Fibroblast of lung (primary cell): ENCODE data around the gene INO80E. TPM values are rescaled to one million over a fixed set of nuclear protein-coding genes. Genes with fewer than 3 reads are reported as not detected.

Source experiments
- DNase-seq, 2 donors: peaks; one replicate each; pipeline versions ENCODE4 v3.0.0 to v3.0.0-alpha.2; 2010; ENCODE audit warnings: low read depth in 2 of 2
- H2AFZ ChIP-seq: 2 replicates; pipeline ENCODE4 v1.5.1; 2012; ENCODE audit warnings: low read length, control low read depth, inconsistent platforms
- H3K27ac ChIP-seq: 2 replicates; pipeline ENCODE4 v1.5.1; 2011; ENCODE audit warnings: low read length, control low read depth; ENCODE audit not compliant: insufficient read depth
- H3K27me3 ChIP-seq: 2 replicates; pipeline ENCODE4 v1.5.1; 2011; ENCODE audit warnings: mild to moderate bottlenecking, low read length; ENCODE audit not compliant: control insufficient read depth, insufficient read depth
- H3K36me3 ChIP-seq: 2 replicates; pipeline ENCODE4 v1.5.1; 2011; ENCODE audit warnings: low read length; ENCODE audit not compliant: control insufficient read depth, insufficient read depth
- H3K4me1 ChIP-seq: 2 replicates; pipeline ENCODE4 v1.5.1; 2011; ENCODE audit warnings: low read length; ENCODE audit not compliant: control insufficient read depth, insufficient read depth; ENCODE audit errors: extremely low read depth
- H3K4me2 ChIP-seq: 2 replicates; pipeline ENCODE4 v1.5.1; 2011; ENCODE audit warnings: low read length, control low read depth; ENCODE audit not compliant: insufficient read depth; ENCODE audit errors: extremely low read depth
- H3K4me3 ChIP-seq, 4 experiments: fragments of 200-600 bp in 1 of 4; sonication (generic) in 1 of 4; replicated peaks in 1 of 4; 2 replicates each; pipeline ENCODE4 v1.5.1; 2011 to 2016; ENCODE audit warnings: low read length in 4 of 4, low read depth in 3 of 4, mild to moderate bottlenecking in 3 of 4, control low read depth in 2 of 4, inconsistent platforms in 1 of 4, mixed read lengths in 1 of 4; ENCODE audit not compliant: insufficient read depth in 1 of 4; ENCODE audit errors: control extremely low read depth in 1 of 4
- H3K79me2 ChIP-seq: 2 replicates; pipeline ENCODE4 v1.5.1; 2012; ENCODE audit warnings: mild to moderate bottlenecking, low read length, inconsistent platforms; ENCODE audit not compliant: control insufficient read depth, insufficient read depth
- H3K9ac ChIP-seq: 2 replicates; pipeline ENCODE4 v1.5.1; 2011; ENCODE audit warnings: mild to moderate bottlenecking, low read length, control low read depth; ENCODE audit not compliant: insufficient read depth
- H3K9me3 ChIP-seq: 2 replicates; pipeline ENCODE4 v1.5.1; 2012; ENCODE audit warnings: low read depth, low read length; ENCODE audit not compliant: control insufficient read depth, insufficient read depth
- H4K20me1 ChIP-seq: 2 replicates; pipeline ENCODE4 v1.5.1; 2011; ENCODE audit warnings: low read length; ENCODE audit not compliant: control insufficient read depth, insufficient read depth; ENCODE audit errors: extremely low read depth
- CTCF ChIP-seq, 2 donors: IDR thresholded peaks in 1 of 2; conservative IDR thresholded peaks in 1 of 2; 1 replicate in 1 of 2; 2 replicates in 1 of 2; pipeline ENCODE4 v1.5.1; 2011 to 2012; ENCODE audit warnings: low read length in 2 of 2, control low read depth in 1 of 2, inconsistent platforms in 1 of 2, low read depth in 1 of 2, mild to moderate bottlenecking in 1 of 2
- EZH2 ChIP-seq: IDR thresholded peaks from 2 replicates; pipeline ENCODE4 v1.5.1; 2012; ENCODE audit warnings: low read length, control low read depth, mild to moderate bottlenecking; ENCODE audit errors: missing control alignments
- polyA plus RNA-seq, 2 donors: library from polyadenylated mRNA; depleted of rRNA in 1 of 2; stranded (reverse) in 1 of 2; unstranded in 1 of 2; fragments of >200 nt; gene quantifications; 2 replicates each; pipeline ENCODE4 v1.2.1, GENCODE V29; 2011 to 2012; ENCODE audit warnings: missing spikeins in 1 of 2
- total RNA-seq: library from RNA; depleted of rRNA; stranded (reverse); fragments of >200 nt; gene quantifications from 2 replicates; pipeline ENCODE4 v1.2.1, GENCODE V29; 2014

The INO80E gene
- total and polyA plus RNA-seq, 2 donors (not counting 1 experiment from before 2014, with no cell fraction given) = 16.3 to 21.9 TPM

- H3K9me3 ChIP-seq = no peaks in the 10 kb centered on the region
- no peak for DNase-seq
- H3K9ac ChIP-seq = no peak overlapping the region
- no peak overlapping the region for H3K27ac ChIP-seq
- peaks cover 8% of the 10 kb centered on the region for H3K79me2 ChIP-seq
- H3K36me3 ChIP-seq = peaks cover 61% of the 10 kb centered on the region
- H3K27me3 ChIP-seq = no peaks in the 10 kb centered on the region
- no peaks in the 10 kb centered on the region for H4K20me1 ChIP-seq
- no peaks in the 10 kb centered on the region for H3K4me1 ChIP-seq
- H3K4me3 ChIP-seq = no peak overlapping the region
- TF ChIP-seq EZH2 (no peak), CTCF (conservative IDR thresholded peaks at IDR 0.05 in 1 of 2, IDR thresholded peaks at IDR 0.05 in 1 of 2; ENCODE audit: low read depth in 1 of 2, low read length in 2 of 2) (no peak)
- no peak overlapping the region for H2AFZ ChIP-seq
- H3K4me2 ChIP-seq = no peak overlapping the region
Measured at GRCh38 chr16:29982560-29983419, 13.3 kb upstream of the INO80E start.

- Histone ChIP-seq H3K36me3 (peaks cover 55% of the 10 kb centered on the region), H2AFZ (no peak overlapping the region), H3K4me2 (no peak overlapping the region), H3K27me3 (no peaks in the 10 kb centered on the region), H3K27ac (no peak overlapping the region), H3K4me3 (no peak overlapping the region), H3K9ac (no peak overlapping the region), H3K4me1 (no peaks in the 10 kb centered on the region), H3K79me2 (no peaks in the 10 kb centered on the region), H3K9me3 (no peaks in the 10 kb centered on the region), H4K20me1 (no peaks in the 10 kb centered on the region)
- peak in 1 of 2 donors; percentile 51 for DNase-seq
- TF ChIP-seq CTCF (conservative IDR thresholded peaks at IDR 0.05 in 1 of 2, IDR thresholded peaks at IDR 0.05 in 1 of 2; ENCODE audit: low read depth in 1 of 2, low read length in 2 of 2) = no peak
- no peak for TF ChIP-seq EZH2
Measured at GRCh38 chr16:29983420-29984136, 12.5 kb upstream of the INO80E start.

GRCh38 chr16:29984137-29984763, 11.8 kb upstream of the INO80E start:
- Histone ChIP-seq H3K4me2 (no peak overlapping the region), H3K27me3 (no peaks in the 10 kb centered on the region), H3K9ac (no peak overlapping the region), H3K4me3 (no peak overlapping the region), H3K27ac (no peak overlapping the region), H4K20me1 (no peaks in the 10 kb centered on the region), H3K79me2 (no peaks in the 10 kb centered on the region), H3K9me3 (no peaks in the 10 kb centered on the region), H3K36me3 (peaks cover 51% of the 10 kb centered on the region), H2AFZ (no peak overlapping the region), H3K4me1 (no peaks in the 10 kb centered on the region)
- no peak for DNase-seq
- no peak for TF ChIP-seq CTCF (conservative IDR thresholded peaks at IDR 0.05 in 1 of 2, IDR thresholded peaks at IDR 0.05 in 1 of 2; ENCODE audit: low read depth in 1 of 2, low read length in 2 of 2)
- TF ChIP-seq EZH2 = no peak
